K562 (cell line): Measurements from ENCODE around the gene PNMA3. TPM values are rescaled to one million over a fixed set of nuclear protein-coding genes. Genes with fewer than 3 reads are reported as not detected.

Experiments used
- AFF1 ChIP-seq, 2 experiments: fragments of 450-650 bp; IDR thresholded peaks; 2 replicates each; pipeline ENCODE4 v1.6.1; 2018; ENCODE audit warnings: mild to moderate bottlenecking in 2 of 2, low read depth in 1 of 2; ENCODE audit not compliant: partially characterized antibody in 2 of 2
- RB1 ChIP-seq: fragments of 450-650 bp; IDR thresholded peaks from 2 replicates; pipeline ENCODE4 v1.6.1; 2017; ENCODE audit warnings: low read depth, mild to moderate bottlenecking
- ZNF197 ChIP-seq: fragments of 200-800 bp; sonication (Bioruptor generic); IDR thresholded peaks from 2 replicates; pipeline ENCODE4 v1.6.1; 2016; ENCODE audit warnings: low read depth, missing genetic modification characterization, missing compliant biosample characterization
- ZNF609 ChIP-seq: sonication (generic); formaldehyde crosslinking; IDR thresholded peaks from 2 replicates; pipeline ENCODE4 v1.8.1; 2023; ENCODE audit warnings: missing genetic modification reagents, mild to moderate bottlenecking, borderline replicate concordance
- polyA plus RNA-seq, 8 experiments: library from polyadenylated mRNA; depleted of rRNA in 4 of 8; stranded (reverse) in 5 of 8; unstranded in 3 of 8; fragments of >200 nt; fragmentation: Nextera tagmentation in 2 of 8; fragmentation: Illumina TruSeq in 1 of 8; extraction: Ambion mirVana in 2 of 8; extraction: Trizol in 1 of 8; gene quantifications; 2 replicates each; pipeline versions ENCODE4 v1.2.1 to v1.2.3, GENCODE V29; 2011 to 2014; ENCODE audit warnings: inconsistent platforms in 1 of 8, missing spikeins in 1 of 8
- total RNA-seq, 7 experiments: library from RNA; depleted of rRNA in 6 of 7; stranded (reverse); fragments of >200 nt in 6 of 7; fragmentation: Illumina TruSeq in 2 of 7; extraction: Trizol in 2 of 7; gene quantifications; 2 replicates each; pipeline versions ENCODE4 v1.2.1 to v1.2.3, GENCODE V29; 2011 to 2021; ENCODE audit warnings: low replicate concordance in 1 of 7

Gene PNMA3
- total and polyA plus RNA-seq, 9 of the 15 experiments (the other 6 are each of a cell fraction or from before 2014, with no cell fraction given) = 0.01 to 1.5 (median 0.95) TPM; not detected in 1

GRCh38 chrX:153030801-153031200 lies 25.5 kb upstream of the PNMA3 start (continued):
- TF ChIP-seq ZNF609 (CRISPR knock-in tag) (no peak), ZNF197 (CRISPR knock-in tag) (no peak), AFF1 (IDR thresholded peaks at IDR 0.05; ENCODE audit: low read depth in 1 of 2, partially characterized antibody in 2 of 2) (no peak), RB1 (no peak)
